ENCODE data around the gene L3MBTL3.
"Not testable (repeated sequence)": the region's sequence is repeated elsewhere in the genome, so short reads cannot be mapped to it uniquely, and the experiment has no call there.

GRCh38 chr6:130170160-130170559 lies 151.8 kb downstream of the L3MBTL3 start:
- not testable (repeated sequence) for TF ChIP-seq CTCF (IDR thresholded peaks at IDR 0.05 in 4 of 5, conservative IDR thresholded peaks at IDR 0.05 in 1 of 5); POLR2A (IDR thresholded peaks at IDR 0.05)
